ENCODE measurements around the gene ADCY1. TPM values are rescaled to one million over a fixed set of nuclear protein-coding genes. Genes with fewer than 3 reads are reported as not detected.

ADCY1 gene
- total RNA-seq, 1 experiment from 2014 or later = not detected

GRCh38 chr7:45663167-45663921 lies 89.2 kb downstream of the ADCY1 start:
- H3K9ac ChIP-seq (ENCODE audit: low read length) = no peak overlapping the region
- no peak overlapping the region for H3K27ac ChIP-seq (ENCODE audit: low read length)
- no peaks in the 10 kb centered on the region for H3K79me2 ChIP-seq (ENCODE audit: low read length)
- no peak overlapping the region for H3K4me2 ChIP-seq (ENCODE audit: low read depth, low read length, poor library complexity, severe bottlenecking)
- no peaks in the 10 kb centered on the region for H3K27me3 ChIP-seq (ENCODE audit: low read length)
- H3K36me3 ChIP-seq (ENCODE audit: insufficient read depth, low read length) = no peaks in the 10 kb centered on the region
- H2AFZ ChIP-seq (ENCODE audit: low read length) = no peak overlapping the region
- no peaks in the 10 kb centered on the region for H4K20me1 ChIP-seq (ENCODE audit: insufficient read depth, low read depth, low read length)
- H3K9me2 ChIP-seq (replicated peaks; ENCODE audit: insufficient read depth, low read length) = no peaks in the 10 kb centered on the region
- no peaks in the 10 kb centered on the region for H3K9me3 ChIP-seq (ENCODE audit: low read length)
- no peak overlapping the region for H3K4me3 ChIP-seq (ENCODE audit: low read length)
- no peaks in the 10 kb centered on the region for H3K4me1 ChIP-seq (ENCODE audit: low read length)
- peak; percentile 78 for DNase-seq

GRCh38 chr7:45663965-45664633 lies 89.9 kb downstream of the ADCY1 start:
- no peaks in the 10 kb centered on the region for H3K79me2 ChIP-seq (ENCODE audit: low read length)
- H3K4me3 ChIP-seq (ENCODE audit: low read length) = no peak overlapping the region
- no peaks in the 10 kb centered on the region for H3K36me3 ChIP-seq (ENCODE audit: insufficient read depth, low read length)
- no peaks in the 10 kb centered on the region for H3K27me3 ChIP-seq (ENCODE audit: low read length)
- H4K20me1 ChIP-seq (ENCODE audit: insufficient read depth, low read depth, low read length) = no peaks in the 10 kb centered on the region
- no peak overlapping the region for H2AFZ ChIP-seq (ENCODE audit: low read length)
- H3K27ac ChIP-seq (ENCODE audit: low read length) = no peak overlapping the region
- H3K9me3 ChIP-seq (ENCODE audit: low read length) = no peaks in the 10 kb centered on the region
- no peak overlapping the region for H3K9ac ChIP-seq (ENCODE audit: low read length)
- no peaks in the 10 kb centered on the region for H3K9me2 ChIP-seq (replicated peaks; ENCODE audit: insufficient read depth, low read length)
- no peak overlapping the region for H3K4me2 ChIP-seq (ENCODE audit: low read depth, low read length, poor library complexity, severe bottlenecking)
- no peaks in the 10 kb centered on the region for H3K4me1 ChIP-seq (ENCODE audit: low read length)
- DNase-seq = no peak

- Histone ChIP-seq H2AFZ (ENCODE audit: low read length) (no peak overlapping the region), H3K4me3 (ENCODE audit: low read length) (no peak overlapping the region), H3K27me3 (ENCODE audit: low read length) (no peaks in the 10 kb centered on the region), H3K9me3 (ENCODE audit: low read length) (no peaks in the 10 kb centered on the region), H3K36me3 (ENCODE audit: insufficient read depth, low read length) (no peaks in the 10 kb centered on the region), H4K20me1 (ENCODE audit: insufficient read depth, low read depth, low read length) (no peaks in the 10 kb centered on the region), H3K4me1 (ENCODE audit: low read length) (no peaks in the 10 kb centered on the region), H3K9me2 (replicated peaks; ENCODE audit: insufficient read depth, low read length) (no peaks in the 10 kb centered on the region), H3K79me2 (ENCODE audit: low read length) (no peaks in the 10 kb centered on the region), H3K27ac (ENCODE audit: low read length) (no peak overlapping the region), H3K9ac (ENCODE audit: low read length) (no peak overlapping the region), H3K4me2 (ENCODE audit: low read depth, low read length, poor library complexity, severe bottlenecking) (no peak overlapping the region)
- DNase-seq = no peak
Observed at GRCh38 chr7:45665172-45665571, 91.0 kb downstream of the ADCY1 start.

- Histone ChIP-seq H2AFZ (ENCODE audit: low read length) (no peak overlapping the region), H3K27ac (ENCODE audit: low read length) (no peak overlapping the region), H4K20me1 (ENCODE audit: insufficient read depth, low read depth, low read length) (no peaks in the 10 kb centered on the region), H3K9ac (ENCODE audit: low read length) (no peak overlapping the region), H3K4me2 (ENCODE audit: low read depth, low read length, poor library complexity, severe bottlenecking) (no peak overlapping the region), H3K9me2 (replicated peaks; ENCODE audit: insufficient read depth, low read length) (no peaks in the 10 kb centered on the region), H3K9me3 (ENCODE audit: low read length) (no peaks in the 10 kb centered on the region), H3K4me1 (ENCODE audit: low read length) (no peaks in the 10 kb centered on the region), H3K36me3 (ENCODE audit: insufficient read depth, low read length) (no peaks in the 10 kb centered on the region), H3K4me3 (ENCODE audit: low read length) (no peak overlapping the region), H3K79me2 (ENCODE audit: low read length) (no peaks in the 10 kb centered on the region), H3K27me3 (ENCODE audit: low read length) (no peaks in the 10 kb centered on the region)
- no peak for DNase-seq
Observed at GRCh38 chr7:45670227-45670626, 96.1 kb downstream of the ADCY1 start.

- H3K36me3 ChIP-seq (ENCODE audit: insufficient read depth, low read length) = no peaks in the 10 kb centered on the region
- no peak overlapping the region for H3K9ac ChIP-seq (ENCODE audit: low read length)
- no peak overlapping the region for H3K27ac ChIP-seq (ENCODE audit: low read length)
- H3K9me3 ChIP-seq (ENCODE audit: low read length) = no peaks in the 10 kb centered on the region
- no peak for DNase-seq
- H3K27me3 ChIP-seq (ENCODE audit: low read length) = no peaks in the 10 kb centered on the region
- no peak overlapping the region for H2AFZ ChIP-seq (ENCODE audit: low read length)
- H3K79me2 ChIP-seq (ENCODE audit: low read length) = no peaks in the 10 kb centered on the region
- H3K4me2 ChIP-seq (ENCODE audit: low read depth, low read length, poor library complexity, severe bottlenecking) = no peak overlapping the region
- no peaks in the 10 kb centered on the region for H4K20me1 ChIP-seq (ENCODE audit: insufficient read depth, low read depth, low read length)
- H3K4me3 ChIP-seq (ENCODE audit: low read length) = no peak overlapping the region
- no peaks in the 10 kb centered on the region for H3K9me2 ChIP-seq (replicated peaks; ENCODE audit: insufficient read depth, low read length)
- no peaks in the 10 kb centered on the region for H3K4me1 ChIP-seq (ENCODE audit: low read length)
Observed at GRCh38 chr7:45670717-45671116, 96.5 kb downstream of the ADCY1 start.

GRCh38 chr7:45677311-45677900 lies 103.2 kb downstream of the ADCY1 start:
- Histone ChIP-seq H3K9me3 (ENCODE audit: low read length) (no peaks in the 10 kb centered on the region), H3K79me2 (ENCODE audit: low read length) (no peaks in the 10 kb centered on the region), H3K9me2 (replicated peaks; ENCODE audit: insufficient read depth, low read length) (no peaks in the 10 kb centered on the region), H2AFZ (ENCODE audit: low read length) (no peak overlapping the region), H3K4me2 (ENCODE audit: low read depth, low read length, poor library complexity, severe bottlenecking) (no peak overlapping the region), H3K9ac (ENCODE audit: low read length) (no peak overlapping the region), H3K27me3 (ENCODE audit: low read length) (no peaks in the 10 kb centered on the region), H3K4me1 (ENCODE audit: low read length) (no peaks in the 10 kb centered on the region), H3K36me3 (ENCODE audit: insufficient read depth, low read length) (no peaks in the 10 kb centered on the region), H3K27ac (ENCODE audit: low read length) (no peak overlapping the region), H3K4me3 (ENCODE audit: low read length) (no peak overlapping the region), H4K20me1 (ENCODE audit: insufficient read depth, low read depth, low read length) (no peaks in the 10 kb centered on the region)
- no peak for DNase-seq

GRCh38 chr7:45679516-45679915 lies 105.3 kb downstream of the ADCY1 start:
- no peaks in the 10 kb centered on the region for H3K9me3 ChIP-seq (ENCODE audit: low read length)
- no peaks in the 10 kb centered on the region for H3K4me1 ChIP-seq (ENCODE audit: low read length)
- H2AFZ ChIP-seq (ENCODE audit: low read length) = no peak overlapping the region
- no peak overlapping the region for H3K4me2 ChIP-seq (ENCODE audit: low read depth, low read length, poor library complexity, severe bottlenecking)
- no peaks in the 10 kb centered on the region for H4K20me1 ChIP-seq (ENCODE audit: insufficient read depth, low read depth, low read length)
- H3K79me2 ChIP-seq (ENCODE audit: low read length) = no peaks in the 10 kb centered on the region
- H3K4me3 ChIP-seq (ENCODE audit: low read length) = no peak overlapping the region
- H3K9me2 ChIP-seq (replicated peaks; ENCODE audit: insufficient read depth, low read length) = no peaks in the 10 kb centered on the region
- no peaks in the 10 kb centered on the region for H3K36me3 ChIP-seq (ENCODE audit: insufficient read depth, low read length)
- no peaks in the 10 kb centered on the region for H3K27me3 ChIP-seq (ENCODE audit: low read length)
- no peak for DNase-seq
- H3K27ac ChIP-seq (ENCODE audit: low read length) = no peak overlapping the region
- H3K9ac ChIP-seq (ENCODE audit: low read length) = no peak overlapping the region

GRCh38 chr7:45680776-45681175 lies 106.6 kb downstream of the ADCY1 start:
- H3K27me3 ChIP-seq (ENCODE audit: low read length) = no peaks in the 10 kb centered on the region
- H3K4me3 ChIP-seq (ENCODE audit: low read length) = no peak overlapping the region
- DNase-seq = no peak
- no peaks in the 10 kb centered on the region for H3K9me3 ChIP-seq (ENCODE audit: low read length)
- H3K27ac ChIP-seq (ENCODE audit: low read length) = no peak overlapping the region
- H3K4me1 ChIP-seq (ENCODE audit: low read length) = peaks cover 3% of the 10 kb centered on the region; the same call in 1 of the 2 replicates
- H4K20me1 ChIP-seq (ENCODE audit: insufficient read depth, low read depth, low read length) = no peaks in the 10 kb centered on the region; the same call in 1 of the 2 replicates
- H3K4me2 ChIP-seq (ENCODE audit: low read depth, low read length, poor library complexity, severe bottlenecking) = no peak overlapping the region
- H2AFZ ChIP-seq (ENCODE audit: low read length) = no peak overlapping the region
- H3K79me2 ChIP-seq (ENCODE audit: low read length) = no peaks in the 10 kb centered on the region
- no peak overlapping the region for H3K9ac ChIP-seq (ENCODE audit: low read length)
- H3K36me3 ChIP-seq (ENCODE audit: insufficient read depth, low read length) = no peaks in the 10 kb centered on the region
- H3K9me2 ChIP-seq (replicated peaks; ENCODE audit: insufficient read depth, low read length) = no peaks in the 10 kb centered on the region

Measured in Karpas-422 (cell line).